NCI-H748 (cell line): Measurements from ENCODE around the gene SLC35F3.

Experiments
- DNase-seq: peaks from one replicate; lab custom pipeline; 2025; ENCODE audit not compliant: unreplicated experiment; lab: John Stamatoyannopoulos, UW

The SLC35F3 gene

DNA sequence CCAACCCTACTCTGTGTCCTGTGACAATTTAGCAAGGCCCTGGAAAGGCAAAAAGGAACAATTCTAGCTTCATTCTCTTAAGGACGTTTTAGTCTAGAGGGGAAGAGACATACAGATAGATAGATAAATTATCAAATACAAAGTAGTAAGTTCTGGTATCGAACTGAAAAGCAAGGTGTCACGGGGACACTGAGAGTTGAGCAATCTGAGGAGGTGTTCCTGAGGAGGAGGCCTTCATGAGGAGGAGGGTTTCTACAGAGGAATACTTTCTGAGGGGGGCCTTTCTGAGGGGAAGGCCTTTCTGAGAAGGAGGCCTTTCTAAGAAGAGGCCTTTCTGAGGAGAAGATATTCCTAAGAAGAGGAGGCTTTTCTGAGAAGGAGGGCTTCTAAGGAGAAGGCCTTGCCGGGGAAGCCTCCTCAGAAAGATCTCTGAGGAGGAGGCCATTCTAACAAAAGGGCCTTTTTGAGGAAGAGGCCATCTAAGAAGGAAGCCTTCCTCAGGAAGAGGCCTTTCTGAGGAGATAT is 312.9 kb downstream of the SLC35F3 start:
- DNase-seq, result no peak

DNA sequence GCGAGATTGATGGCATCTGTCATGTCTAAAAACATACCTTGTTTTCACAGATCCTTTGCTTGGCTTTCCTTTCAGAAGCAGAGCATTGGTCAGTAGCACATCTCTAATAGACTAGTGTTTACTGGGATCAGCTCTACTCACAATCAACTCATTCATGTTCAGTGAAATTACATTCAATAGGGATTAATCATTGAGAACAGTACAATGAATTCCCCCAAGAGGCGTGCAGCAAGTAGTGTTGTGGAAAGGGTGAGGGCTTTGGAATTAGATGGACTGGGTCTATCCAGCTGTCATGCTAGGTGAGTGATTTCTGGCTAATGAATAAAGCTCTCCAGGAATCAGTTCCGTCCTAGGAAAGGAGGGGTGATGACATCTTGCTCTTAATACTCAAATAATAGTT is 313.6 kb downstream of the SLC35F3 start:
- no peak for DNase-seq

DNA sequence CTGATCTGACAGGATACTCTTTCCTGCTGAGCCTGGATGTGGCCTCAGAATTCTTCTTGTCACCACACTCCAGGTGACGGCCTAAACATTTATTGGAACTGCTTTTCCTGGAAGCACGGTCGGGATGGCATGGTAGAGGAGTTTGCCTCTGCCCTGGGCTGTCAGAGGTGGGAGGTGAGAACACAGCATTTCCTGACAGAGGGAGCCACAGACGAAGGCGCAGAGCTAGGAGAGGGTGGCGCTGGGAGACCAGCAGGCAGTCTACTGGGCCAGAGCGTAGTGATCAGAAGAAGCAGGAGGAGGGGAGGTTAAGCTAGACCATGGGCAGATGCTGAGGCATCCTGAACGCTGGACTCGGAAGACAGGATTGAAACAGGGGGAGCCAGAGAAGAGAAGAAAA is 315.2 kb downstream of the SLC35F3 start:
- no peak for DNase-seq

DNA sequence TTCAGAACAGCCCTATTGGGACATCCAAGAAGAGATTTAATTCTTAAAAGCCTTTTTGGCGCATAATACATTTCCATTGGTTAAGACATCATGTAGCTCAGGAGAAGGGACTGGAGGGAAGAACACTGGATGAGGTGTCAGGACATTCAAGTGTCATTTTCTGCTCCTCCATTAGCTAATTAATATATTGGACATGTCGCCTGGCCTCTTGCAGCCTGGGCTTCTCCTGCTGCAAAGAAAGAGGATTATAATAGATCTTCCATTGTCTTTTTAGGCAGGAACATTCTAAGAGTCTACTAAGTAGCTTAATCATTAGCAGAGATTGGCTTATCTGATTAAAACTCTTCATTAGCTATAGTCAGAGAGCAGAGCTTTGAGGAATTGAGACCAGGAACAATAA is 317.1 kb downstream of the SLC35F3 start:
- no peak for DNase-seq

DNA sequence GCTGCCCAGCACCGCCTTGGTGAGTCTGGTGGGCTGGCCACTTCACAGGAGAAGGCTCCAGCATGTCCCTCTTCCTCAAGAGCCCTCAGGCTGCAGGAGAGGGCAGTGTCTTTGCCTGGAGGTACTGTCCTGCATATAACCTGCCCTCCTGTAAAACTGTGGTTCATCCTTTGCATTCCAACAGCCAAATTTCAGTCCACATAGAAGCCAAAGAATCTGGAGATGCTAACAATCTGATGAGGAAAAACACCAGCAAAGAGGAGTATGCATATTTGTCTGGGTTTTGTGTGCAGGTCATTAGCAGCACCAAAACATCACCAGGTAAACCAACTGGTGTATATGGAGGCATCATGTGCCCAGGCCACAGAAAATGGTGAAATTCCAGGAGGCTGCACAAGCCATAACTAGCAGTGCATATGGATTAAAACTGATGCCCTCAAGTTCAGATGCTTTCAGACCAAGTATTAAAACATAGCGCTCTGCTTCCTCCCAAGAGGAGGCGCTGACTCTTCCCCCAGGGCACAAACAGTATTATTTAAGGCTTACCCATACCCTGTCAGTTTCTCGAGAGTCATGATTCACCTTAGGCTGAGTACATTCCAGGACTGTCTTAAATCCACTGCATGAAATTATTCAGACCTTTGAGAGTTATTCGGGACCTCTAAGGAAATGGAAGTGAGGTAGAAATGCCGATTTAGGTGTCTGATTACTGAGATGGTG is 318.2 kb downstream of the SLC35F3 start:
- no peak for DNase-seq

DNA sequence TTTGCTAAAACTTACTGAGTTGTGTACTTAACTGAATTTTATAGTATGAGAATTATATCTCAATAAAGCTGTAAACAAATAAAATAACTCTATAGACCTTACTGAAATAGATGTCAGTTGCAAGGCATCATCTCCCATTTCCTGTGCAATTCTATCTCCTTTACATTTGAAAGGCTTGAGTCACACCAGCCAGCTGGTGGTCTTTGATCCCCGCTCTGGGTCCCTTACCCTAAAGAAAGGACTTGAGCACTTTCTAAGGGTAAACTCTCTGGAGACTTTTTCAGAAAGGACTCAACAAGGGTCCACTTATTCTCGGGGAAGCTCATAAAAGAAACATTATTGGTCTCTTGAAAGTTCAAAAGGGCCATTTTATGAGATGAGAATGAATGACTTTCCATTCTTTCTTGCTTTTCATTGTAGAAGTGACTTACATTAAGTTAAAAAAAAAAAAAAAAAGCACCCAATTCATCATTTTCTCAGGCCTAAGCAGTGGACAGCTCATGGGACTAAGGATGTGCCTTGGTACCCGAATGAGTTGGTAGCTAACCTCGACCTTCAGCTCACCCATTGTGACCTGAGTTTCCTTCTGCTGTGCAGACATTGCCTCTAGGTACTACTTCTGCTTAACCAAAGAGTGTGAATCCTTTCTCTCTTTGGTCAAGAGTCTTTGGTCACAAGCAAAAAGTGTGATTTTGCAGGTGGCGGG is 321.8 kb downstream of the SLC35F3 start:
- no peak for DNase-seq

DNA sequence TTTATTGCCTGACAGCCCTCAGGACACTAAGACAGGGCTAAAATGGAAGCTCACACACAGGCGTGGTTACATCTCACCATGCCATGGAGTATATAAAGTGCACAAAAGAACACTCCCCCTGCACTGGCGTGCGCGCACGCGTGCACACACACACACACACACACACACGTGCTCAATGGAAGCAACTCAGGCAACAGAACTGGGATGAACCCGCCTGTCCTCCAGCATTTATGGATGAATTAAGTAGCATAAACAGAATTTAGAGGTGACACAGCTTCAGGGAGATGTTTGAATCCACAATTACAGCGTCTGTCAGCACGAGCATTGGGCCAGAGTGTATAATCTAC is 322.3 kb downstream of the SLC35F3 start:
- no peak for DNase-seq

DNA sequence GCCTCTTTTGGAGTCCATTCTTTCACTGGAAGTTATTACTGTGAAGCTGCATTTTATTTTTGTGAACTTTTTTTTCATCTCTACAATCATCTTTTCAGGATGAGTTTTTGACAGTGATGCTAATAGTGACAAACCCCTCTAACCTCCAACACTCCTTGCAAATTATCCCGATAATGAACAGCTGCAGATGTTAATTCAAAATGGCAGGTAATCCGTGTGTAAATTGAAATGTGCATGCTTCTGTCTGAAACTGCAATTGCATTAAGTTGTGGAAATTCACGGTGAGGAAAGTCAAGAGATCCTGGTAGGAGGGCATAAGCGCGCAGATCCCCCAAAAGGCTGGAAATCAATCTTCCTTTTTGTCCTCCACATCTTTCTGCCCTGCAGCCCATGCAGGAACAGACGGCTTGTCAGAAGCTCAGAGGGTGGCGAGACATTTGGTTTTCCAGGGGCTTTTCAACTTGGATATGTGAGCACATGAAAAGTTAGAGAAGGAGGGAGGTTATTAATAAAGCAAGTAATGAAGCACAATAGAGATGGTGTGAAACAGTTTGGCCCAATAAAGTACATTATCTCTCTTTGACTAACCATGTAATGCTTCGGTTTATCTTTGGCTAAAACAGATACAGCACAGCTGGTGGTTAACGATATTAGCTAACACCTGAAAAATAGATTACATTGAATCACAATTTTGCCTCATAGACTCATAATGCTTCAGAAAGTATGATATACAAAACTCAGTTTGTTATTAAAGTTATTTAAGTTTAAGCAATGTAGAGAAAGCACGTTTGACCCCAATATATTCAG is 325.3 kb downstream of the SLC35F3 start:
- DNase-seq, result no peak

DNA sequence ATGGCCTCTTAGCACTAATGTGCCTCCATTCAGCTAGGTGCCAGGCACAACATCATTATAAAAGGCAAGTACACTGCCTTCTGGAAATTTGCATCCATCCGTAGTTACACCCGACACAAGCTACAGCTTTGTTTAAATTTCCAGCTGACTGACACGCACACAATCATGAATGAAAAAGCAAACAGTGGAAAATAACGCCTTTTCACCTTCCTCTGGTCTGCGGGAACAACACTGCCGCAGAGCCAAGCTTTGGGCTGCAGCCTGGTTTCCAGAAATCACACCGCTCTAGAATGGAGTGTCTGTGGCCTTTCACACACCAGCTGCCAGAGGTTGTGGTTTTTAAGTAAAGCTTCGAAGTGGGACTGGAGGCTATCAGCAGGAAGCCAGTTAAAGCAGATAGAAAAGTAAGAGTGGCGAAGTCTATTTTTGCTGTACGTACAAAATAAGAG is 326.0 kb downstream of the SLC35F3 start:
- peak; percentile 71 for DNase-seq

DNA sequence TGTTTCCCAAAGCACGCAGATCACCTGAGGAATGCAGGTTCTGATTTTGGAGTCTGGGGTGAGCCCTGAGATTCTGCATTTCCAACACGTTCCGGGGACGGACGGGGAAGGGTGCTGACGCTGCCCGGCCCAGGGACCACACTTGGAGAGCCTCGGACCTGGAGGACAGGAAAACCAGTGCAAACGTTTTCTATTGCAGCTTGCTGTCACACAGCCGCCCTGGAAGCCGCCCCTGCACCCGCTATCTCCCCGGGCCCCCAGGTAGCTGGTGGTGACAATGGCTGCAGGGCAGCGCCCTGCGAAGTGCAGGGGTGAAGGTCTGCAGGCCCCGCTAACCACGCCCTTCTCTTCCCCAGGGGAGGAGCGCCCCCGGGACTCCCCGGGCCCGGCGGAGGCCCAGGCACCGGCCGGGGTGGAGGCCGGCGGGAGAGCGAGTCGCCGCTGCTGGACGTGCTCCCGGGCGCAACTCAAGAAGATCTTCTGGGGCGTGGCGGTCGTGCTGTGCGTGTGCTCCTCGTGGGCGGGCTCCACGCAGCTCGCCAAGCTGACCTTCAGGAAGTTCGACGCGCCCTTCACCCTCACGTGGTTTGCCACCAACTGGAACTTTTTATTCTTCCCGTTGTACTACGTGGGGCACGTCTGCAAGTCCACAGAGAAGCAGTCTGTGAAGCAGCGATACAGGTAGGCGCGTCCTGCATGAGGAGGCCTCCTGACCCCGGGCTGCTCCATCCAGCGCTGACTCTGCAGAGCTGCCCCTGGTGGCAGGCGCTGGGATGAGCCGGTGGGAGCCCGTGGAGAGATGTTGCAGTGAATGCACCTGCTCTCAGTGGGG is 326.8 kb downstream of the SLC35F3 start:
- no peak for DNase-seq

DNA sequence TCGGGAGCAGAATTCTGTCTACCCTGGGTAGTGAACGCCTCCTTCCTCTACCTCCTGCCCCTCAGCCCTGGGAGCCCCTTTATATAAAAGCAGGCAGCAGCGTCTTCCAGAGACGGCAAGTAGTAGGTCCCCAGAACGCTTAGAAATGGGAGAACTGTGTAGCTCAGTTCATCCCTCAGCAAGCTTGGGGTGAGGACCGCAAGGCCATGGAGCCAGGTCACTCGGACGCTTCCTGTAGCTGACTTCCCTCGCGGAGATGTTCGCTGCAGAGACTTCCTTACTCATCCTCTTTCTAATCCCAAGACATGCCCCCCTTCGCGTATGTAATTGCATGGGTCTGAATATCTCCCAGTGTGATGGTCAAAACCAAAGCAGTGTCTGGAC is 327.4 kb downstream of the SLC35F3 start:
- DNase-seq, result no peak

DNA sequence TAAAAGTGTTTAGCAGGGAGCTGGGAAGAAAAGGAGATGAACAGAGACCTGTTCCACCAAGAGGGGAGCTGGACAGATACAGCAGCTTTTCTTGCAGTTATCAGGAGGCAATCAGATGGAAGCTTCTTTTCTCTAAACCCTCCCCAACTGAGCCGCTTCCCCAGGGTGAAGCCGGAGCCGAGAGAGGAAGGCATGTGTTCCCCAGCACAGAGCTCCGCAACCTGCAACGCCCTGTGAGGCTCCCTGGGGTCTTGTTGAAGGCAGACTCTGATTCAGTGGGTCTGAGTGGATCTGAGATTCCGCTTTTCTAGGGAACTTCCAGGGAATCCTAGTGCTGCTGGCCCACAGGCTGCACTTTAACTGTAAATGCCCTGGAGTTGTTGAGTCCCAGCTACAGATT is 329.7 kb downstream of the SLC35F3 start:
- DNase-seq, result no peak

DNA sequence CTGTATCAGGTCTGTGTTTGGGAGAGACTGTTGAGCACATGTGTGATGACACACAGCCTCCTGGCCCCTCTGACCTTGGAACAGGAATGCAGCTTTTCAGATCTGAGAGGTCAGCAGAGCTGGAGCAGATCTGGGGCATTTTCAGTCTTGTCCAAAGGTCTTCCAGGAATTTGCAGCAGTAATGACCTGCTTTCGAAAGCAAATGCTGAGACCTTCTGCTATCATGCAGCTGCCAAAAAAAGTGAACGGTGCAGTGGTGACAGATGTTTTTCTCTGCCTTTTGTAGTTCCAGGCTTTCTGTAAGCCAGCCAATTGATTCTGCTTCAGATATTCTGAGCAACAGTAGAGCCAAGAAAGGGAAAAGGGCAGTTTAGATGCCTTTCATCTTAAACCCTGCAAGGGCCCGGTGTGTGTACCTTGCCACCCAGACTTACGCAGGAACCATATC is 331.0 kb downstream of the SLC35F3 start:
- DNase-seq, result no peak

DNA sequence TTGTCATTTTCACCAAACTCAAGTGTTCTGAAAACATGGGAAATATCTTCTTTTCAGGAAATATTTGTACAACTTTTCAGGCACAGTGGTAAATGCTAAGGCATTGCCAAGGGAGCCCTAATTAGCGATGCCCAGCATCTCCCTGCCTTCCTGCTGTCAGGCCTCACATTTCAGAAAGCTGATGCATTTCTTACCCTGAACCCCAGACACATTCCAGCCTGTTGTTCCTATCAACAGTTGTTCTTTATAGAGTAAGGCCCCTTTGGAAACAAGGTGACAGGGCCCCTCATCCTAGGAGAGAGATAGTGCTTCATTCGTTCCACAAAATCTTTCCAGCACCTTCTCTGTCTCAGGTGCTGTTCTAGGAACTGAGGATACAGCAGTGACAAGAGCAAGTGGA is 332.9 kb downstream of the SLC35F3 start:
- DNase-seq, result no peak

DNA sequence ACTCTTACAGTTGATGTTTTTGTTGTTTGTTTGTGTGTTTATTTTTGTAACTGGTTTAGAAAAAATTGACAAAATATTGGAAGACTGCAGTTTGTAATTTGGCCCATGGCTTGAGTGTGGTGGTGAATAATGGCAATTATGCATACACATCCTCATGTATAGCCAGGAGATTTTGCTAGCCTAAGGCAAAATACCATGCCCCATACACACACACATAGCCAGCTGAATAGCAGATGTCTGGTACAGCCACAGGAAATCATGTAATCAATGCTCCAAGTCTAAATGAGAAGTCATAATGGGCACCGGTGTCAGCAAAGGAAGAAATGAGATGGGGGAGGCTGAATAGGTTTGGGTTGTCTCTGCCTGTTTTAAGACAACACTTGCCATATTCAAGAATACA is 333.6 kb downstream of the SLC35F3 start:
- no peak for DNase-seq

DNA sequence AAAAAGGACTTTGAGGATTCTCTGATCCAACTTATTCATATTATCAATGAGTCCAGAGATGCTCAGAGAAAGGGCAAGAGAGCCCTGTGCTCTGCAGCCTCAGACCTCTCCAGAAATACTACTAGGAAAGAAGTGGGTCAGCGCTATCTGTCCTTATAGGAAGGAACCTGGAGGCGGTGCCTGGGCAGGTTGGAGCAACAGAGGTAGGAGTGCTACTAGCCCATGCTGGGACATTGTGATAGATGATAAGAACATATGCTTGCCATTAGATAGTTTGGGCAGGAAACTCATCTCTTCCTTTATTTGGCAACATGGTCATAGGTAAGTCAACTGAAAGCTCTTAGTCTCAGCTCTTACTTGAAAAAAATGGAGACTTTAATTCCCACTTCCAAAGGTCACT is 335.0 kb downstream of the SLC35F3 start:
- no peak for DNase-seq

DNA sequence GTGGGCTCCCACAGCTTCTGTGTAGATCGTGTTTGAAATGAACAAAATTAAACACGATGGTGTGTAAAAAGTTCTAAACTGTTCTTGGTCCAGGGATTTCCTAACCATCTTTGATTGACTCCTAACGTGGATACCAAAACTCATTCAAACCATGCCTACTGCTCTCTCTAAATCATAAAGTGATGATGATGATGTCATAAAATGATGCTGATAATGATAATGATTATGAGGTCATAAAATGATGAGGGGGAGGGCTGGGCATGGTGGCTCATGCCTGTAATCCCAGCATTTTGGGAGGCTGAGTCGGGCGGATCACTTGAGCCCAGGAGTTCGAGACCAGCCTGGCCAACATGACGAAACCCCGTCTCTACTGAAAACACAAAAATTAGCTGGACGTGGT is 335.5 kb downstream of the SLC35F3 start:
- DNase-seq, result no peak

DNA sequence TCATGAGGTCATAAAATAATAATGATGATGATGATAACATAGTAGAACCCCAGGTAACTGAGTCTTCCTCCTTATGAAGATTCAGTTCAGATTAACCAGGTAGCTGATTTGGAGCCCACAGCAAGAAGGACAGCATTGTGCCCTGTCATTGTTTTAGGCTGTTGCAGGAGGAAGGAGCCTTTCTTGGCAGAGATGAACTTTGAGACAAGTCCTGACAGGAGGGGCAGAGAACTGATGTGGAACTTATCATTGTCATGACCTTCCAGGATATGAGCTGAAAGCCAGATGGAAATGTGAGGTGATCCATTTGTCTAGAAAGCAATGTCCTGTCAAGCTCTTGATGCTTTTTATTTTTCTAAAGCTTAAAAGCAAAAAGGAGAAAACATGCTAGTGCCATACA is 336.2 kb downstream of the SLC35F3 start:
- no peak for DNase-seq

DNA sequence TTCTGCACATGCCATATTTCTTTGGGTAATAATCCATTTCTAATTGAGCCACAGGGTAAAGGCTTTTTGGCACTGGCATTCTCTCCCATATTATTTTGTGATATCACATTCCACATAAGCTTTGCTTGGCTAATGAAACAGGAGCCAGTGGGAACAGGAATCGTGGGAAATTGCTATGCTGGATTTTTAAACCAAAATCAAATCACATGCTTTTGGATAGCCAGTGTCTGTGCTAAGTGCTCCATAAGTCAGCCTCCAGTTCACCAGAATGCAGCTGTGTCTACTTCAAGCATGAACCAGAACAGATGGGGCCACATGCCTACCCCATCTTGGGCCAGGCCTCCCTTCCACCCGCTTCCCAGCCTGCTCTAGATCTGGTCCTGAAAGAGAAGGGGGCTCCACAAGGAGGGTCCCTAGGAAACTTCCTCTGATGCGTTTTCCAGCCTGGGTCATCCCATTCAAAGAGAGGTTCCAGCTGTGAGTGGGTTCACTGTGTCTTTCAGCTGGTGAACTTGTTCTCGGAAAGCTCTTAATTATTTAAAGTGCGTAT is 337.5 kb downstream of the SLC35F3 start:
- no peak for DNase-seq

DNA sequence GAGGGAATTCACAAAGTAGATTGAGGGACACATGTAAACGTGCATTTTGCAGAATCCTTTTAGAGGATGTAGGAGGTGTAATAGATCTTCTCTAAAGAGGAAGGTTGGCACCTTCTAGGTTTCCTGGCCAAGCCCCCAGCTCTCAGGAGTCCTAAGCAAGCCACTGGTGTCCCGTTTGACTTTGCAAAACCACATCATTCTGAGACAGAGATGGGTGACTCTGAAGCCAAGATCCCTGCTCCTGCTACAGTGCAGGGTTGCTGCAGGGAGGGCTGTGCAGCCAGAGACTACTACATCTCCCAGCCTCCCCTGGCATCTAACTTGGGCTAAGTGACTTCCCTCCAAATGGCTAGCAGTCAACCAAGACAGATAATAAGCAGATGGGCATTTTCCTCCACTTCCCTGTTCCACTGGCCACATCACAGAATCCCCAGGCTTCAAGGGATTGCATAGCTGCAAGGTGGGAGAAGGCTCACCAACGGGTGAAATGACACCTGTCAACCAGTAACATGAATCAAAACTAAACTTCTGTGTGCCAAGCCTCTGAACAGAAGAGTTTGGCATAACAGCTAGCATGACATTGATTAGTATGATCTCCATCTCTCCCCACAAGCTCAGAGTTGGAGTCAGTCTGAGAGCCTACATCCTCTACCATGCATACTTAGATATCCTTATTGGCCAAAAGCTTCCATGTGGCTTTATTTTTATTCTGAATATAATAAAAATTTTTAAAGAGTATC is 339.2 kb downstream of the SLC35F3 start:
- DNase-seq, result no peak
